A673 (cell line): ENCODE results near the gene AGPAT3. TPM values are rescaled to one million over a fixed set of nuclear protein-coding genes. Genes with fewer than 3 reads are reported as not detected.

Experiments
- BruUV-seq: library from RNA; stranded (reverse); fragments of 400-500 nt; replicated peaks from 2 replicates; lab custom pipeline; 2021; lab: Mats Ljungman, UMichigan
- CTCF ChIA-PET: fragments of 300-600 bp; sonication (Branson Sonifier 250); formaldehyde crosslinking; loops from one replicate; lab custom pipeline; 2022; ENCODE audit warnings: antibody characterized with exemption; lab: Charles Lee
- POLR2A ChIA-PET: fragments of 300-600 bp; sonication (Branson Sonifier 250); formaldehyde crosslinking; loops from one replicate; lab custom pipeline; 2022; ENCODE audit warnings: antibody characterized with exemption; ENCODE audit not compliant: low non-redundant PET; lab: Charles Lee
- DNase-seq: peaks from one replicate; pipeline ENCODE4 v3.0.0-alpha.2; 2015; ENCODE audit warnings: low spot score
- H3K27ac ChIP-seq: fragments of 200-600 bp; sonication (generic); 2 replicates; pipeline ENCODE4 v1.5.1; 2016; ENCODE audit warnings: mixed run types, low read depth, mild to moderate bottlenecking, mixed read lengths, antibody characterized with exemption, low read length; ENCODE audit not compliant: poor library complexity, severe bottlenecking
- H3K27me3 ChIP-seq: fragments of 200-600 bp; sonication (generic); replicated peaks from 2 replicates; pipeline ENCODE4 v1.6.1; 2017; ENCODE audit warnings: mixed run types, low read depth, mild to moderate bottlenecking, mixed read lengths, antibody characterized with exemption, low read length; ENCODE audit not compliant: insufficient read depth, poor library complexity
- H3K36me3 ChIP-seq: fragments of 200-600 bp; sonication (generic); 2 replicates; pipeline ENCODE4 v1.6.1; 2016; ENCODE audit warnings: mixed run types, mild to moderate bottlenecking, mixed read lengths, antibody characterized with exemption, low read length; ENCODE audit not compliant: insufficient read depth, poor library complexity, severe bottlenecking
- H3K4me1 ChIP-seq: fragments of 200-600 bp; sonication (generic); 2 replicates; pipeline ENCODE4 v1.6.1; 2017; ENCODE audit warnings: mixed run types, mild to moderate bottlenecking, mixed read lengths, antibody characterized with exemption, low read length; ENCODE audit not compliant: insufficient read depth, poor library complexity, severe bottlenecking
- H3K4me3 ChIP-seq: fragments of 200-600 bp; sonication (generic); 2 replicates; pipeline ENCODE4 v1.5.1; 2016; ENCODE audit warnings: low read depth, mixed run types, mild to moderate bottlenecking, mixed read lengths, low read length; ENCODE audit not compliant: poor library complexity, severe bottlenecking
- H3K9me3 ChIP-seq: fragments of 200-600 bp; sonication (generic); 2 replicates; pipeline ENCODE4 v1.6.1; 2016; ENCODE audit warnings: mixed run types, low read depth, mild to moderate bottlenecking, mixed read lengths, antibody characterized with exemption, low read length; ENCODE audit not compliant: poor library complexity, severe bottlenecking
- CTCF ChIP-seq: fragments of 300-800, 200-600 bp; sonication (generic); conservative IDR thresholded peaks from 2 replicates; pipeline ENCODE4 v1.5.1; 2017; ENCODE audit warnings: low read depth, mild to moderate bottlenecking, antibody characterized with exemption, low read length, moderate library complexity, mixed read lengths
- EZH2 ChIP-seq: fragments of 200-600 bp; sonication (generic); IDR thresholded peaks from 2 replicates; pipeline ENCODE4 v1.6.1; 2017; ENCODE audit warnings: borderline replicate concordance, low read depth, mild to moderate bottlenecking, mixed read lengths, antibody characterized with exemption, low read length; ENCODE audit not compliant: poor library complexity, severe bottlenecking
- intact Hi-C: fragments of 100-400 bp; cut with micrococcal nuclease; formaldehyde crosslinking; loops from one replicate; pipeline ENCODE4 v1.10.0; 2022; ENCODE audit not compliant: unreplicated experiment
- total RNA-seq: library from RNA; stranded (reverse); gene quantifications from 2 replicates; pipeline ENCODE4 v1.2.3, GENCODE V29; 2021

AGPAT3 gene
- total RNA-seq, 1 experiment from 2014 or later = 69.6 TPM

- Histone ChIP-seq H3K4me1 (no peaks in the 10 kb centered on the region), H3K27ac (no peak overlapping the region), H3K27me3 (no peaks in the 10 kb centered on the region), H3K36me3 (no peaks in the 10 kb centered on the region), H3K9me3 (no peaks in the 10 kb centered on the region), H3K4me3 (no peak overlapping the region)
- POLR2A ChIA-PET = no interaction called here
- intact Hi-C loops = no loop called here
- CTCF ChIA-PET = no interaction called here
- TF ChIP-seq EZH2 (no peak), CTCF (no peak)
- DNase-seq = no peak
- no TSS peak for BruUV-seq
Measured at GRCh38 chr21:44006017-44006619, 141.1 kb downstream of the AGPAT3 start.

GRCh38 chr21:44006656-44007055 is 141.6 kb downstream of the AGPAT3 start:
- H3K36me3 ChIP-seq = no peaks in the 10 kb centered on the region
- no peaks in the 10 kb centered on the region for H3K9me3 ChIP-seq
- TF ChIP-seq EZH2 (no peak), CTCF (no peak)
- BruUV-seq = no TSS peak
- H3K27me3 ChIP-seq = no peaks in the 10 kb centered on the region
- intact Hi-C loops = no loop called here
- no peak overlapping the region for H3K4me3 ChIP-seq
- CTCF ChIA-PET = no interaction called here
- no peak for DNase-seq
- H3K4me1 ChIP-seq = no peaks in the 10 kb centered on the region
- H3K27ac ChIP-seq = no peak overlapping the region
- POLR2A ChIA-PET = no interaction called here

GRCh38 chr21:44010429-44010828 is 145.4 kb downstream of the AGPAT3 start:
- no peak for DNase-seq
- ChIA-PET CTCF (no interaction called here), POLR2A (no interaction called here)
- Histone ChIP-seq H3K27me3 (no peaks in the 10 kb centered on the region), H3K4me3 (no peak overlapping the region), H3K4me1 (peaks cover 13% of the 10 kb centered on the region), H3K9me3 (no peaks in the 10 kb centered on the region), H3K36me3 (no peaks in the 10 kb centered on the region), H3K27ac (no peak overlapping the region)
- no TSS peak for BruUV-seq
- no peak for TF ChIP-seq EZH2
- TF ChIP-seq CTCF = no peak
- intact Hi-C loops = no loop called here
